HG03439 (cell line): ENCODE data around the gene PTK7.

Experiments used
- ATAC-seq: cut with Tn5 transposase; IDR thresholded peaks from one replicate; pipeline ENCODE4 v1.9.1; 2021; ENCODE audit warnings: mild to moderate bottlenecking, moderate library complexity; ENCODE audit not compliant: unreplicated experiment

PTK7 gene

DNA sequence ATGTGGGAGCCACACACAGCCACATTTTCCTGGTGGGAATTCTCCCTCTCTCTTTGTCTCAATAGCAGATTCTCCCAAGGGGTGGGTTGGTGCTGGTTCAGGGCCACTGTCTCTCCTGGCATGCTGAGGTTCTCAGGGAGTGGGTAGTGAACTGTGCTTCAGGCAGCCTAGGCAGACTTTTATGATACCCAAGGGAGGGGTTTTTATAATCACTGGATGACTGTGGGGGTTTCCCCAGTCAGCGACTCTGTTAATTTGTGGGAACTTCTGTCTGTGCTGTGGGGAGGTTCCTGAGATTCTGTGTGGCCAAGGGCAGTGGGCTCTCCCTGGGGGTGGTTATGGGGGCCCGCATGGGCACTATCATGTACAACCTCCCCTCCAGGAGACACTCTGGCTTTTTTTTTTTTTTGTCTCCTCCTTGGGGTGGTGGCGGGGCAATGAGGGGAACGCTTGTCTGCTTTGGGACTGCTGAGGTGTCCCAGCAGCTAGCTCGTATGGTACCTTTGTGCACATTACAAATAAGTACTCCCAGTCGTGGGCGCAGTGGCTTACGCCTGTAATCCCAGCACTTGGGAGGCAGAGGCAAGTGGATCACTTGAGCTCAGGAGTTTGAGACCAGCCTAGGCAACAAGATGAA is 10.0 kb downstream of the PTK7 start:
- no peak for ATAC-seq

DNA sequence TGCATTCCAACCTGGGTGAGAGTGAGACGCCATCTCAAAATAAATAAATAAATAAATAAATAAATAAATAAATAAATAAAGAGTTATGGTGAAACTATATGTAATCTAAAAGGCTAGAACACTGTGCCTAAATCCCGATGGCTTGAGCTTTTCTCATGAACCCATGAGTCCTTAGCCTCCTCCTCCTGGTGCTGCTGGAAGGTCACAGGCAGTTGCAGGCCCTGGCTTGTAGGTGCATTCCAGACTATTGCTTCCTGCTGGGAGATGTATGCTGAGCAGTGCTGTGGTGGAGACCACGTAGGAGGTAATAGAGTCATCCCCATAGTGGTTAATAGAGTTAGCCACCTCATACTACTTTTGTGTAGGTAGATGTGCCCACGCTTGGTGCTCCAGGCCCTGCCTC is 12.5 kb downstream of the PTK7 start:
- ATAC-seq: no peak

DNA sequence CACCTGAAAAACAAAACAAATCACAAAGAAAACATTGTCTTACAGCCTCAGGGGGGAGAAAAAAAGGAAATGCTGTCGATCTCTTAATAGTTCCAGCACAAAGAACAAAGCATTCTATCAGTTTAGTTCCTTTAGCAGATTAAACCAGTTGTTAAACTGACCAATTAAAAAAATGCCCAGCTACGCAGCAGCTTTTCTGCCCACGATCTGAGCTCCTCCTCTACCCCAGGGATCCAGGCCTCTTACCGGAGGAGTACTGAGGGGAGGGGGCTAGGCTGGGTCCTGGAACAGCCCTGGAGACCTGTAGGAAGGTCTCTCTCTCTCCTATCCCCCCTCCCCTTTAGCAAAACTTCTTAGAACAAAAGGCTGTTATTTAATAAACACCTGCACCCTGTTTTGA is 13.4 kb downstream of the PTK7 start:
- ATAC-seq: no peak

DNA sequence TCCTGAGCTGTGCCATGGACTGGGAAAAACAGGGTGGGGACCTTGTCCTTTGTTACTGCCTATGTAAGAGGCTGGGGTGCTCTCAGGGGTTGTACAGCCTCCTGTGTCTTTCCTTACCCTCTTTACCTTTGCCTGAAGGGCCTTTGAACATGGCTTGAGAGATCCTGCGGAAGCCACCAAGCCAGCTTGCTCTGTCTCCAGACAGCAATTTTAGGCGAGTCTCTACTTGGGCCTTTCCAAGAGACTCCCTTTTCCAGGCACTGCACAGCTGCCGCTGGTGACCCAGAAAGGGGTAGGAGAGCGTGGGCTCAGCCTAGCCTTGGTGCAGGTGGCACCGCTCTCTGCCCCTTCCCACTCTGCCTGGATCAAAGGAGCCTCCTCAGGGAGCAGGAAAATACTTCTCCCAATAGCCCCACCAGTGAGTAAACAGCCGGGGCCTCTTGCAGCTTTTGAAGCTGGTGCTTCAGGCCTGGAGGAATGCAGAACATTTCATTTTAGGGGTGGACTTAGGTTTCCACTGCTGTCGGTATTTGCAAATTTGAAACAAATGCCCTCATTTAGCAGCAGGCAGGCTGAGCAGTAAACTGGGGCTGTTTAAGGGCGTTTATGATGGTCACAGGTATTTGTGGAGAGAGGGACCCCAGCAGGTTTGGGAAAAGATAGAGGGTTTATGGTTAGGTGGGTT is 13.9 kb downstream of the PTK7 start:
- ATAC-seq: no peak

DNA sequence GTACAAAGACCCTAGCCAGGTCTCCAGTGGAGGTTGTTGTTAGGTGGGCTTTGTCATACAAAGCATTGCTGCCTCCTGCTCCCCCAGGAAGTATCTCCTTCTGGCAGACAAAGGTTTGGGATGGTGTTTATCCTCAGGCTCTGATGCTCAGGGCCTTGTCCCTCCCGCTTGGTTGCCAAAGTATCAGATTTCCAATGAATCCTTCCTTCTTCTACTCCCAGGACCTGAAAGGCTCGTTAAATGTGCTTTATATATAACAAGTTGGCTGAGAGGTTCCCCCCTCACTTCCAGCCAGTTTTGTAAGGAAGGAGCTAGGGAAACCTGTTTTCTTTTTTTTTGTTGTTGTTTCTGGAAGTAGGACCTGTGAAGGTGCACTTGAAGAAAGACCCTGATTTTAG is 14.4 kb downstream of the PTK7 start:
- no peak for ATAC-seq

- ATAC-seq: no peak
Observed at GRCh38 chr6:43091020-43091419, 14.9 kb downstream of the PTK7 start.

DNA sequence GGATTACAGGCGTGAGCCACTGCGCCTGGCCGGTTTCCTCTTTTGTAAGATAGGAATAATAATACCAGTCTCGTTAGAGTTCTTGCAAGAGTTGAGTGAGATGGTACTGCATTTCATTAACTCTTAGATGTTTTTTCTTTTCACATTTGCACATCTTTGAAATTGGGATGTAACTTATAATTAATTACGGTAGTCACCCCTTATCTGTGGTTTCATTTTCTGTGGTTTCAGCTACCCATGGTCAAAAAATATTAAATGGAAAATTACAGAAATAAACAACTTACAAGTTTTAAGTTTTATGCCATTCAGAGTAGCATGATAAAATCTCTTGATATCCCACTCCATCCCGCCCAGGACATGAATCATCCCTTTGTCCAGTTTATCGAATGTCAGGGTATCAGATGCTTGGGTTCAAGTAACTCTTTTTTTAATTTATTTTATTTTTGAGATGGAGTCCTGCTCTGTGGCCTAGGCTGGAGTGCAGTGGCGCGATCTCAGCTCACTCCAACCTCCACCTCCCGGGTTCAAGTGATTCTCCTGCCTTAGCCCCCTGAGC is 15.4 kb downstream of the PTK7 start:
- no peak for ATAC-seq

GRCh38 chr6:43092635-43093034 is 16.5 kb downstream of the PTK7 start:
- ATAC-seq: no peak

- ATAC-seq: no peak
Observed at GRCh38 chr6:43093436-43094289, 17.5 kb downstream of the PTK7 start.

- no peak for ATAC-seq
Observed at GRCh38 chr6:43095939-43096338, 19.8 kb downstream of the PTK7 start.

- ATAC-seq: no peak
Observed at GRCh38 chr6:43096451-43097097, 20.5 kb downstream of the PTK7 start.

- ATAC-seq: no peak
Observed at GRCh38 chr6:43097098-43097489, 21.0 kb downstream of the PTK7 start.

DNA sequence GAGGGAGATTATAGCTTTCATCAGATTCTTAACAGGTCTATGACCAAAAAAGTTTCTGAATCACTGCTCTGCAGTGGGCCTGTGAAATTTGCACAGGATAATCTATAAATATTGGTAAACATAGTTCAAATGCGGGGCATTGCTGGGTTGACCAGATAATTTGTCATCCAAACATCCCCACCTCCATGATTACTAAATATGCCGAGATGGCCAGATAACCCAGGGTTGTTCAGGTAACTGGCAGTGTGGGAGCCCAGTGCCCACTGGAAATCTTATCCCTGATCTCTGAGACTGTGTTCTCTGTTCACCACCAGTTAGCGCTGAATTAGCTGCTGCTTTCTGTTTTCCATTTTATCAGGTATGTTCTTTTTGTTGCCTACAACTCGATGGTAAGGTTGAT is 21.4 kb downstream of the PTK7 start:
- no peak for ATAC-seq

- ATAC-seq: no peak
Observed at GRCh38 chr6:43101497-43101896, 25.4 kb downstream of the PTK7 start.

- ATAC-seq: no peak
Observed at GRCh38 chr6:43103253-43103876, 27.3 kb downstream of the PTK7 start.

- ATAC-seq: no peak
Observed at GRCh38 chr6:43105538-43106222, 29.6 kb downstream of the PTK7 start.

DNA sequence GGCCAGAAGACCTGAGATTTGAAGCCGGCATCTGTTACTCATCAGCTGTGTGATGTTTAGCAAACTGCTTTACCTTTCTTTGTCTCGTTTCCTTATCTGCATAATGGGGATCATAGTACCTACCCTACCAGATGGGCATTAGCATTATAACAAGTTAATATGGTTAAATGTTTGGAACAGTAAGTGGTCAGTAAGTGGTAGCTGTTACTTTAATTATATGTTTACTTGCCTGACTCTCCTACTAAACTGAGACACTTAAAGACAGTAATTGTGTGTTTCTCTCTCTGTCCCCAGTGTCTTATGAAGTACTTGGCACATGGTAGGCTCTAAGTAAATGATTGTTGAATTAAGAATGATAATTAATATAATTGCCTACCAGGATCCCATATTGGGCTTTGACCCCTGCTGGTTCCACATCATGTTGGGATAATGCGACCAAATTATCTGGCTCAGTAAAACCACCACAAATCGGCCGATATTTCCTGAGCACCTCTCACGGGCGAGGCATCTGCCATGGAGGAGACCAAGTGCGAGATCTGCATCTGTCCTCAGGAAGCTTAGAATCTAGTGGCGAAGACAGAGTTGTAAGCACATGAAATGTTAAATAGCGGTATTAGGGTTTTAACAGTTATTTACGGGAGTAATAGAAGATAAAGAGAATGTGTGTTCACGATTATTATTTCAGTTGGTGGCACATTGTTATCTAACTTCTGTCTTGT is 31.4 kb downstream of the PTK7 start:
- no peak for ATAC-seq

DNA sequence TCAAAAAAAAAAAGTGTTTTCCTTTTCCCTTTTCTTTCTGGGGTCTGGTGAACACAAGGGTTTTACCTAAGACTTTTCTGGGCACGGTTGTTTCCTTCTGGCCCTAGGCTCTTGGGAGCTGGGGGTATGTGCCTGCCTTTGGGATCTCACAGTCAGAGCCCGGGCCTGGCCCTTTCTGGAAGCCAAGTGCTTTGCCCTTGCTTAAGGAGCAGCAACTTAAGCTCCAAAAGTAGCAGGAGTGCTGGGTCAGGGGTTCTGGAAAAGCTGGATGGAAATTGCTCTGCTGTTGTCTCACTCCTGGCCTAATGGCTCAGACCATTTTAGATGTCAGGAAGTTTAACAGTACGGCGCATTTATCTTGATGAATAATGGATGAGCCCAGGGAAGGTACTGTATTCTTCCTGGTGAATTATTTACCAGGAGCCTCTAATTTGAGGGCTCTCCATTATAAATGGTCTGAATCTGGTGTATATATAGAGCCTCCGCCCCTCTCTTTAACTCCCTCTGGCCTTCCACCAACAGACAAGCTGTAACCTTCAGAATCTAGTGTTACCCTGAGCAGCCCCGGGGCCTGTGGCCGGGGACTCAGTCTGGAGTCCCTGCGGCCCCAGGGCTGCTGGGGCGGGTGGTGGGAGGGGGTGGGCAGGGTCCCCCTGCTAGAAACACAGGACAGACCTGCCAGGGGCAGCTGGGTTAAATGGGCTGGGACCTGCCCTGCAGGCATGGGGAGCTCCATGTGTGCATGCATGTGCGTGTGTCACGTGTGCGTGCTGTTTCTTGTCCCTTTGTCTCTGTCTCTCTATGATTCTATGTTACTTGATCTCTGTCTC is 37.5 kb downstream of the PTK7 start:
- ATAC-seq: no peak

DNA sequence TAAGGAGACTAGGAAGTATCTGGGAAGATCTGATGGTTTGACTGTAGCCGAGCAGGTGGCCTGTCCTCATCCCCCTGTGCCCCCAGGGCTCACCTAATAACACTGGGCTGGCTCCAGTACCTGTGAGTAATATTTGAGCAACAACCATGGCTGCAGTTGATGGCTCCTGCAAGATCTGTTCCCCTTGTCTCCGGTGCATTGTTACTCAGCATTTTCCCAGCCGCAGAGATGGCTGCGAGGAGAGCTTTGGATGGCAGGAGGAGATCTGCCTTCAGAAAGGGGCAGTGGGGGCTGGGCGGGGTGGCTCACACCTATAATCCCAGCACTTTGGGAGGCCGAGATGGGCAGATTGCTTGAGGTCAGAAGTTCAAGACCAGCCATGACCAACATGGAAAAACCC is 39.3 kb downstream of the PTK7 start:
- no peak for ATAC-seq
